Natural killer cell (primary cell): Measurements from ENCODE around the gene GNG12. TPM values are rescaled to one million over a fixed set of nuclear protein-coding genes. Genes with fewer than 3 reads are reported as not detected.
"Not testable (repeated sequence)": the region's sequence is repeated elsewhere in the genome, so short reads cannot be mapped to it uniquely, and the experiment has no call there.

Experiments
- ATAC-seq, 3 donors: fragments of 150-1000 bp in 2 of 3; fragments of 200-7000 bp in 1 of 3; cut with Tn5 transposase; 1 replicate in 1 of 3; 2 replicates in 2 of 3; pipeline ENCODE4 v1.10.0; 2021; ENCODE audit warnings: mild to moderate bottlenecking in 2 of 3, moderate library complexity in 2 of 3
- DNase-seq, 2 donors: peaks; one replicate each; pipeline versions ENCODE4 v3.0.0 to v3.0.0-alpha.2; 2013 to 2021; ENCODE audit warnings: mixed read lengths in 1 of 2
- H3K27ac ChIP-seq: one replicate; pipeline ENCODE4 v1.5.1; 2013; ENCODE audit warnings: mild to moderate bottlenecking, low read length
- H3K27me3 ChIP-seq: one replicate; pipeline ENCODE4 v1.6.1; 2013; ENCODE audit warnings: low read length; ENCODE audit not compliant: control insufficient read depth, insufficient read depth
- H3K36me3 ChIP-seq: one replicate; pipeline ENCODE4 v1.6.1; 2013; ENCODE audit warnings: low read length; ENCODE audit not compliant: control insufficient read depth, insufficient read depth
- H3K4me1 ChIP-seq: one replicate; pipeline ENCODE4 v1.6.1; 2013; ENCODE audit warnings: low read length; ENCODE audit not compliant: control insufficient read depth, insufficient read depth
- H3K4me3 ChIP-seq: one replicate; pipeline ENCODE4 v1.5.1; 2013; ENCODE audit warnings: low read length
- H3K9me3 ChIP-seq: one replicate; pipeline ENCODE4 v1.6.1; 2013; ENCODE audit warnings: low read length; ENCODE audit not compliant: control insufficient read depth, insufficient read depth
- H3K27ac Mint-ChIP-seq, 2 donors: one replicate each; pipeline ENCODE4 v1.8.0; 2022; ENCODE audit warnings: mild to moderate bottlenecking in 2 of 2, mixed read lengths in 2 of 2, moderate library complexity in 1 of 2
- H3K27me3 Mint-ChIP-seq, 2 donors: one replicate each; pipeline ENCODE4 v1.8.0; 2022; ENCODE audit warnings: low read depth in 2 of 2, mixed read lengths in 2 of 2
- H3K36me3 Mint-ChIP-seq: one replicate; pipeline ENCODE4 v1.8.0; 2022; ENCODE audit warnings: mixed read lengths
- H3K4me1 Mint-ChIP-seq, 2 donors: one replicate each; pipeline ENCODE4 v1.8.0; 2022; ENCODE audit warnings: mixed read lengths in 2 of 2
- H3K4me3 Mint-ChIP-seq: one replicate; pipeline ENCODE4 v1.8.0; 2022; ENCODE audit warnings: mild to moderate bottlenecking, moderate library complexity, mixed read lengths
- H3K9me3 Mint-ChIP-seq, 2 donors: one replicate each; pipeline ENCODE4 v1.8.0; 2022; ENCODE audit warnings: mixed read lengths in 2 of 2
- WGBS: methylation state at CpG from one replicate; pipeline ENCODE4 v1.1.7; 2013; ENCODE audit warnings: missing lambda C conversion rate; ENCODE audit not compliant: insufficient coverage; 5-methylcytosine and 5-hydroxymethylcytosine counted together
- intact Hi-C: fragments of 100-400 bp; cut with micrococcal nuclease; formaldehyde crosslinking; loops from one replicate; pipeline ENCODE4 v1.14.2; 2022
- total RNA-seq, 4 donors: library from RNA; stranded (reverse); fragments of 120-200 nt in 1 of 4; gene quantifications; one replicate each; pipeline versions ENCODE4 v1.2.3 to v1.2.4, GENCODE V29; 2013 to 2022
- TF ChIP-seq, protein P1 (sequence below): fragments of 200-600 bp; IDR thresholded peaks from one replicate; pipeline ENCODE4 v1.8.0; 2022; ENCODE audit warnings: antibody characterized with exemption

Gene GNG12
- total RNA-seq, 3 donors from 2014 or later (not counting 1 experiment from before 2014, with no cell fraction given) = not detected

DNA sequence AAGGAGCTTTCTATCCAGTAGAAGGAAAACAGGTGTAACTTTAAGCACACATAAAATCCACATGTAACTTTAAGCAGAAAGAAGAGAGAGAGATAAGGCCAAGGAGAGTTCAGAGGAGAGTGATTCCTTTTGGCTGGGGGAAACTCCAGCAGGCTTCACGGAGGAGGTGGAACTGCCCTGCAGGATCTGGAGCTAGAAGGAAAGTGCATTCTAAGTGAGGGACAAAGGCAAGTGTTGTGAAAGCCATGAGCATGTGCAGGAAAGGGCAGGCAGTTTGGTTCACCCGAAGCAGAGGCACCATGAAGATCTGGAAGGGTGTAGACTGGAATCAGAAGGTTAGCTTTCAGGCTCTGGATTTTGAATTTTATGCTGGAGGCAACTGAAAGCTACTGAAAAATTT, 101.9 kb downstream of the GNG12 start:
- H3K4me3 ChIP-seq = no peak overlapping the region
- H3K27ac ChIP-seq = no peak overlapping the region
- no peaks in the 10 kb centered on the region for H3K9me3 Mint-ChIP-seq
- TF ChIP-seq, protein P1, sequence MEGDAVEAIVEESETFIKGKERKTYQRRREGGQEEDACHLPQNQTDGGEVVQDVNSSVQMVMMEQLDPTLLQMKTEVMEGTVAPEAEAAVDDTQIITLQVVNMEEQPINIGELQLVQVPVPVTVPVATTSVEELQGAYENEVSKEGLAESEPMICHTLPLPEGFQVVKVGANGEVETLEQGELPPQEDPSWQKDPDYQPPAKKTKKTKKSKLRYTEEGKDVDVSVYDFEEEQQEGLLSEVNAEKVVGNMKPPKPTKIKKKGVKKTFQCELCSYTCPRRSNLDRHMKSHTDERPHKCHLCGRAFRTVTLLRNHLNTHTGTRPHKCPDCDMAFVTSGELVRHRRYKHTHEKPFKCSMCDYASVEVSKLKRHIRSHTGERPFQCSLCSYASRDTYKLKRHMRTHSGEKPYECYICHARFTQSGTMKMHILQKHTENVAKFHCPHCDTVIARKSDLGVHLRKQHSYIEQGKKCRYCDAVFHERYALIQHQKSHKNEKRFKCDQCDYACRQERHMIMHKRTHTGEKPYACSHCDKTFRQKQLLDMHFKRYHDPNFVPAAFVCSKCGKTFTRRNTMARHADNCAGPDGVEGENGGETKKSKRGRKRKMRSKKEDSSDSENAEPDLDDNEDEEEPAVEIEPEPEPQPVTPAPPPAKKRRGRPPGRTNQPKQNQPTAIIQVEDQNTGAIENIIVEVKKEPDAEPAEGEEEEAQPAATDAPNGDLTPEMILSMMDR = no peak
- no peaks in the 10 kb centered on the region for H3K9me3 ChIP-seq
- DNase-seq (no peak), ATAC-seq (no peak)
- H3K4me1 ChIP-seq = peaks cover 6% of the 10 kb centered on the region
- peaks cover 7 to 8% of the 10 kb centered on the region in 2 donors for H3K27me3 Mint-ChIP-seq
- no peak overlapping the region for H3K27ac Mint-ChIP-seq
- WGBS = 92% methylated on average over 2 of the region's 2 CpGs
- no peaks in the 10 kb centered on the region for H3K27me3 ChIP-seq
- intact Hi-C loops = no loop called here
- no peaks in the 10 kb centered on the region for H3K36me3 Mint-ChIP-seq
- no peaks in the 10 kb centered on the region for H3K36me3 ChIP-seq
- peaks cover 11 to 12% of the 10 kb centered on the region in 2 donors for H3K4me1 Mint-ChIP-seq
- H3K4me3 Mint-ChIP-seq = no peak overlapping the region

DNA sequence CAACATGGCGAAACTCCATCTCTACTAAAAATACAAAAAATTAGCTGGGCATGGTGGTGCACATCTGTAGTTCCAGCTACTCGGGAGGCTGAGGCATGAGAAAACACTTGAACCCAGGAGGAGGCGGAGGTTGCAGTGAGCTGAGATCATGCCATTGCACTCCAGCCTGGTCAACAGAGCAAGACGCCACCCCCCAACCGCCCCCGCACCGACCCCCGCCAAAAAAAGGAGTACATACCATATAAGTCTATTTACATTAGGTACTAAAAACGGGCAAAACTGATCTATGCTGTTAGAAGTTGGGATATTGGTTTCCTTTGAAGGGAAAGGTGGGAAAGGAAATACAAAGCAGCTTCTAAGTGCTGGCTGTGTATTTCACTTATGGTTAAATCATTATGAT, 103.0 kb downstream of the GNG12 start:
- H3K27me3 ChIP-seq, H3K27ac Mint-ChIP-seq, H3K27me3 Mint-ChIP-seq, H3K9me3 Mint-ChIP-seq, ATAC-seq, H3K4me3 ChIP-seq, H3K4me1 ChIP-seq, DNase-seq, H3K36me3 ChIP-seq, H3K4me3 Mint-ChIP-seq, H3K36me3 Mint-ChIP-seq, intact Hi-C loops, H3K27ac ChIP-seq, H3K4me1 Mint-ChIP-seq, H3K9me3 ChIP-seq: not testable (repeated sequence)
- WGBS = 91% methylated on average over 4 of the region's 9 CpGs

DNA sequence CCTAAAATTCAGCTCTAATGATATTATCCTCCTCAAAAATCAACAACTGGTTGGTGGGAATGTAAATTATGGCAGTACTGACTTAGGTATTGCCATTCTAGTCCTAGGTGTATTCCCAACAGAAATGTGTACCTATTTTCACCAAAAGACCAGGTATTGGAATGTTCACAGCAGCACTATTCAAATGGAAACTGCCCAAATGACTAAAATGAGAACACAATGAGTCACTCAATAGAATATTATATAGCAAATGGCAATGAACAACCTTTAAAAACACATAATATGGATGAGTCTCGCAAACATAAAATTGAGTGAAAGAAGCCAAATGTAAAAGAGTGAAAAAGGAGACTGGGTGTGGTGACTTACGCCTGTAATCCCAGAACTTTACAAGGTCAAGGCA, 103.4 kb downstream of the GNG12 start:
- DNase-seq (no peak), ATAC-seq (no peak)
- H3K9me3 ChIP-seq = no peaks in the 10 kb centered on the region
- no peaks in the 10 kb centered on the region for H3K36me3 Mint-ChIP-seq
- no peaks in the 10 kb centered on the region for H3K27me3 ChIP-seq
- H3K4me1 ChIP-seq = no peaks in the 10 kb centered on the region
- peaks cover 7 to 8% of the 10 kb centered on the region in 2 donors for H3K27me3 Mint-ChIP-seq
- H3K9me3 Mint-ChIP-seq = no peaks in the 10 kb centered on the region
- no peak overlapping the region for H3K27ac Mint-ChIP-seq
- no peaks in the 10 kb centered on the region for H3K36me3 ChIP-seq
- TF ChIP-seq, protein P1 = no peak
- no peak overlapping the region for H3K27ac ChIP-seq
- intact Hi-C loops = no loop called here
- WGBS = 76% methylated on average over 2 of the region's 2 CpGs
- no peak overlapping the region for H3K4me3 ChIP-seq
- H3K4me1 Mint-ChIP-seq = peaks cover 5 to 7% of the 10 kb centered on the region in 2 donors
- no peak overlapping the region for H3K4me3 Mint-ChIP-seq

DNA sequence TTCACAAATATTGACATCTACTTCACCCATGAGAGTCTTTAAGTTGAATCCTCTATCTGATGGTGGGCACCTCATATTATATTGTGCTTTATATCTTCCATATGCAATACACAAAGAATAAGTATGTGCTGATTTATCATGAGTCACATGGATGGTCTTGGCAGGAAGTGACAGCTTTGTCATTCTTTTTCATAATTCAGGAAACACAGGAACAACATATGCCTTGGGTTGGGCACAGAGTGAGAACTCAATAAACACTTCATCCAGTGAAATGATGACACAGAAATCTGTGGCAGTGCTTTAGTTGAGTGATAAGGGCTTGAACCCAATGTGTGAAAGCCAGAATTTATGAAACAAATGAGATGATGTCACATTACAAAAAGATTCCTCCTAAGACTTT, 107.0 kb downstream of the GNG12 start:
- no peak for DNase-seq
- Histone ChIP-seq H3K4me3 (no peak overlapping the region), H3K9me3 (no peaks in the 10 kb centered on the region), H3K27me3 (no peaks in the 10 kb centered on the region), H3K4me1 (no peaks in the 10 kb centered on the region), H3K27ac (no peak overlapping the region), H3K36me3 (no peaks in the 10 kb centered on the region)
- ATAC-seq = peak in 1 of 3 donors; percentile 26
- Mint-ChIP-seq H3K27me3 (peaks cover 7 to 8% of the 10 kb centered on the region in 2 donors), H3K4me3 (no peak overlapping the region), H3K36me3 (no peaks in the 10 kb centered on the region), H3K27ac (no peak overlapping the region), H3K9me3 (no peaks in the 10 kb centered on the region), H3K4me1 (peaks cover 0 to 7% of the 10 kb centered on the region in 2 donors)
- TF ChIP-seq, protein P1 = no peak
- intact Hi-C loops = no loop called here
